ENCODE measurements around the gene LRRC8A.
"Not testable (repeated sequence)": the region's sequence is repeated elsewhere in the genome, so short reads cannot be mapped to it uniquely, and the experiment has no call there.

LRRC8A gene

GRCh38 chr9:128870128-128870940 is 11.6 kb upstream of the LRRC8A start:
- peak; percentile 55 for DNase-seq

- not testable (repeated sequence) for DNase-seq
These were observed 11.0 kb upstream of the LRRC8A start for GRCh38 chr9:128870941-128871265.

DNA sequence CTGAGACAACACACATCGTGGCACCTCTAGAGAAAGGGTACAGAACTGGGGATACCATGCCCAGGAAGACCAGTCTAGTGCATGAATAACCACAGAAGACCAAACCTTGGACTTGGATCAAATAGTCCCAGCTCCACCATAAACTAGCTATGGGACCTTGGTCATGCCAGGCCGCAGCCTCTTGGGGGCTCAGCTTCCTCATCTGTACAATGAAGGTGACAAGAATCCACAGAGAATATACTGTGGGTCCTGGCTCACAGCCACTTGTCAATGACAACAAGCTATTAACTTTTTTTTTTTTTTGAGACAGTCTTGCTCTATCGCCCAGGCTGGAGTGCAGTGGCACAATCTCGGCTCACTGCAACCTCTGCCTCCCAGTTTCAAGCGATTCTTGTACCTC is 4.1 kb upstream of the LRRC8A start:
- no peak for DNase-seq

- peak; percentile 4 for DNase-seq
These were observed 1.0 kb downstream of the LRRC8A start for GRCh38 chr9:128882677-128883603.

DNA sequence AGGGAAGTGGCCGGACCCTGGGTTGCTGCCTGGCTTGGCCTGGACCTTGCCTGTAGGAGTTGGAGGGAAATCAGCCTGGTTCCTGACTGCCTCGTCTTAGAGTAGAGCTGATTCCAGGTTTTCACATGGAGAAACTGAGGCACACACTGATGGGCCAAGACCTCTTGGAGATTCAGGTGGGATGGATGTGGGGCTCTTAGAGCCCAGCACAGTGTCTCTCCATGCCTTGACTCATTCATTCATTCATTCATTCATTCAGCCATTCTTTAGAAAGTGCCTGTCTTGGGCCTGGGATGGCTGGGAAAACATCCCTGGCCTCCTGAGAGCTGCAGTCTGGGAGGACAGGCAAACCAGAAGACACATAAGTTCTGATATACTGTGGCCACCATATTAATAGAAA is 2.2 kb downstream of the LRRC8A start:
- no peak for DNase-seq

DNA sequence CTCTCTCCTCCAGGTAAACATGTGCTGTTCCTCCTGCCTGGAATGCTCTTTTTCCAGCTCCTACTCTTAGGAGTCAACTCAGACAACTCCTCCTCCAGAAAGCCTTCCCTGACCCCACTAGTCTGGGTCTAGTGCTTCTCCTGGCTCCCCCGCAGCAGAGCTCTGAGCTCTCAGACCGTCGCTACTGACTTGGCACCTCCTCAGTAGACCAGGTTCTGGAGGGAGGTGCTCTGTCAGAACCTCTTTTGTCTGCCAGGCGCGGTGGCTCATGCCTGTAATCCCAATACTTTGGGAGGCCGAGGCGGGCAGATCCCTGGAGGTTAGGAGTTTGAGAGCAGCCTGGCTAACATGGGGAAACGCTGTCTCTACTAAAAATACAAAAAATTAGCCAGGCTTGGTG is 3.4 kb downstream of the LRRC8A start:
- no peak for DNase-seq

GRCh38 chr9:128885798-128886197 is 3.9 kb downstream of the LRRC8A start:
- no peak for DNase-seq

GRCh38 chr9:128886211-128886891 is 4.4 kb downstream of the LRRC8A start:
- DNase-seq, result no peak

DNA sequence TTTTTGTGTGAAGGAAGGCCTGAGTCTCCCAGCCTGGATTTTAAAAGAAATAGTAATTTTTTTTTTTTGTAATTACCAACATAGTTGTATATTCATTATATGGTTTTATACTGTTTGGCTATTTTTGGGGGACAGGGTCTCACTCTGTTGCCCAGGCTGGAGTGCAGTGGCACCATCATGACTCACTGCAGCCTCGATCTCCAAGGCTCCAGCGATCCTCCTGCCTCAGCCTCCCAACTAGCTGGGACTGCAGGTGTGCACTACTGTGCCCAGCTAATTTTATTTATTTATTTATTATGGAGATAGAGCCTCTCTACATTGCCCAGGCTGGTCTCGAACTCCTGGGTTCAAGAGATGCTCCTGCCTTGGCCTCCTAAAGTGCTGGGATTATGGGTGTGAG is 5.1 kb downstream of the LRRC8A start:
- DNase-seq, result no peak

DNA sequence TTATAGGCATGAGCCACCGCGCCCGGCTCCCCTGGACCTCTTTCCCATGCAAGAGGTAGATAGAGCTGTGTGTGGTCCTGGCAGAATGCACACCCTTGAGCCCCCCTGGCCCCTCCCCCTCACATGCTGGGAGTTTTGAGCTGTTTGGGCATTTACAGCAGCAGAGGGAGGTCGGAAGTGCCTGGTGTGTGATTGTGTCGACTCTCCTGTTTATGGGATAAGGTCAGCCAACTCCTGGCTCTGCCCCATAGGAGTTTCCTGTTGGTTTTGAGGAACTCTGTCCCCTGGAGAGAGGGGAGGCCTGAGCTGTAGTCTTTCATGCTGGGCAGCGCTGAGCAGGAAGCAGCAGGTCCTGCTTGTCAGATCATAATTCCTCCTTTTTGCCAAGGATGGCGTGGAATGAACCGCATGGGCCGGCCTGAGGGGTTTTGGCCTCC is 6.0 kb downstream of the LRRC8A start:
- no peak for DNase-seq

GRCh38 chr9:128891321-128892220 is 9.6 kb downstream of the LRRC8A start:
- no peak for DNase-seq

DNA sequence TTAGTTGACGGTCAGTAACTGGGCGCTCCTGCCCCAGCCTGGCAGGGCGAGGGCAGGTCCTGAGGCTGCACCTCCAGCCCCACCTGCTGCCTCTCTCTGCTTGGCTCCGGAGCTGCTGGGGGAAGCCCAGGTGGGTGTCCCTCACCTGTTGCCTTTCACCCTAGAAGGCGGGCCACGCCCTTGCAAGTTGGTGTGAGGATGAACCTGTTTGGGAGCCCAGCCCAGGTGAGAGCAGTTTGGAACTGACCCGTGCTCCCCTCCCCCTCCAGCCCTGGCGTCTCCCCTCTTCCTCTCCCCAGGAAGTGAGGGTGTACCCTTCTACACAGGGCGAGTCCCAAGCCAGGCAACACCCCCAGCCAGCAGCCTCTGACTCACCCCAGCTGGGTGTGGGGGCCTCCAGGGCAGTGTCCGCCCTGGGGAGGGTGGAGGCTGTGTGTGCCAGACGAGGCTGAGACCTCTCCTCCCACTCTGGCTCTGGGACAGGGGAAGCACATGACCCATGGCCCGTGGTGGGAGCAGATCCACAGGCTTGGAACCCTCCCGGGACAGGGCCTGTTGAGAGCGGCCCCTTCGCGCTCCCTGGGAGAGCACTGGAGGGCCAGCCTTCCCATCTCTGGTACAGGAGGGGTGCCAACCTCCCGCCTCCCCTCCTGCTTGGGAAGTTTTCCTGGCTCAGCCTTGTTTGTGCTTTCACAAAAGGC is 10.4 kb downstream of the LRRC8A start:
- DNase-seq, result peak; percentile 59

DNA sequence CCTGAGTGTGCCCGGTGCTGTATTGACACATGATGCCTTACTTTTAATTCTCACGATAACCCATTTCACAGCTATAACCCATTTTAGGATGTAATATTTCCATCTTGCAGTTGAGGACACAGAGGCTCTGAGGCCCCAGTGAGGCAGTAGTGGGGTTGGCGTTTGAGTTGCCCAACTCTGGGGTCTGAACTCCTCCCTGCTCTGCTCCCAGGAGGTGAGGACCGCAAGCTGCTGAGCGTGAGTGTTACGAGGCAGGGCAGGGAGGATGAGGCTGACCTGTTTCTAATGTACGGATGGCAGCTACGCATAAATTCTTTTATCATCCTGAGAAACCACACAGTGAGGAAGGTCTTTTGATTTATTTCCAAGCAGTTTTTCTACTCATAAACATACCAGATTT is 11.4 kb downstream of the LRRC8A start:
- DNase-seq, result no peak

DNA sequence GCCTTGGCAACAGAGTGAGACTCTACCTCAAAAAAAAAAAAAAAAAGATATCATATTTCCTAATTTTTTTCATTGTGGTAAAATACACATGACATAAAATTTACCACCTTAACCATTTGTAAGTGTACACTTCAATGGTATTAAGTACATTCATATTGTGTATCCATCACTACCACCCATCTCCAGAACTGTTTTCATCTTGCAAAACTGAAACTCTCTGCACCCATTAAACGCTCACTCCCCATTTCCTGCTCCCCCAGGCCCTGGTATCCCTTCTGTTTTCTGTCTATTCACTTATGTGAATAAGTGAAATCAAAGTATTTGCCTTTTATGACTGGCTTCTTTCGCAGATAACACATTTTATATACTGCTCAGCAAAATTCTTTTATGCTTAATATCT is 12.8 kb downstream of the LRRC8A start:
- no peak for DNase-seq

DNA sequence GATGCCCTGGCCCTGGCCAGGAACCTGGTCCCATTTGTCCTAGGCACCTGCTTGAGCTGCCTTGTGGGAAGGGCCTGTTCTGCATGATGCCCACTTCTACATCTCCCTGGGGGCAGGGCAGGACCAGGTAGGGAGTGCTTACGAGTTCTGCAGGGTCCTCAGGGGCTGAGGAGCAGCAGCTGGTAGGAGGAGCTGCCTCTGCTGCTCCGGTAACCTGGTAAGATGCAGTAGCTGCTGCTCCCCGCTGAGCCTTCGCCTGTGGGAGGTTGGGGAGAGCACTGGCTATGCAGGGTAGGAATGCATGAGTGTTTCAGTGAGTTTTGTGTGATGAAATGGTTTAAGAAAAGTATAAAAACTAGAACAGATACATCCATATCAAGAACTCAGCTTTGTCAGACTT is 13.6 kb downstream of the LRRC8A start:
- peak; percentile 13 for DNase-seq

GRCh38 chr9:128898382-128898781 is 16.4 kb downstream of the LRRC8A start:
- DNase-seq, result no peak

DNA sequence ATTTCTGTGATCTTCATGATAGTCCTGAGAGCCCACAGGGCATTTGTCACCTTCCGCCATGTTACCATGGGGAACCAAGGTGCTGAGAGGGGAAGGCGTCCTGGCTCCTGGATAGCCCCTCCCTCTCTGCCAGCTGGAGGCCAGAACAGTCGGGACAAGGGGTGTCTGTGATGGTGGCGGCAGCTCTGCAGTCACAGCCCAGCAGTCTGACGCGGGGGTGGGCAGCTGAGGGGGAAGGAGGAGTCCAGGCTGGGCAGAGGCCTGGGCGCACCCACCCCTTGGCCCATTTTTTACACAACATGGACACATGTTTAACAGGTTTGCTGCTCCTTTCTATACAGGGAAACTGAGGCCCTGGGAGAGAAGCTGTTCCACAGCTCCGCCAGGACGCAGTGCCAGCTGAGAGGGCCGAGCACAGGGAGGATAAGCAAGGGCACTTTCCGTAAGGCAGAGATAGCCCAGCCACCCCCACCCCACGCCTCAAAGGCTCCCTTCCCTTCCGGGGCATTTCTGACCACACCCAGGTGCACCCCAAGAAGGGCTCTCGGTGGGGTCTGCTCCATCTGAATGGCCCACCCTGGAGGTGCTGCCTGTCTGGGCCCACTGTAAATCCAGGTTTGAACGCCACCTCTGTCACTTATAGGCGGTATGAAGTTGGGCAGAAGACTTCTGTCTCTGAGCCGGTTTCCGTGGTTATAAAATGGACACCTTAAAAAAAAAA is 17.1 kb downstream of the LRRC8A start:
- no peak for DNase-seq

- no peak for DNase-seq
These were observed 17.8 kb downstream of the LRRC8A start for GRCh38 chr9:128899566-128900322.

DNA sequence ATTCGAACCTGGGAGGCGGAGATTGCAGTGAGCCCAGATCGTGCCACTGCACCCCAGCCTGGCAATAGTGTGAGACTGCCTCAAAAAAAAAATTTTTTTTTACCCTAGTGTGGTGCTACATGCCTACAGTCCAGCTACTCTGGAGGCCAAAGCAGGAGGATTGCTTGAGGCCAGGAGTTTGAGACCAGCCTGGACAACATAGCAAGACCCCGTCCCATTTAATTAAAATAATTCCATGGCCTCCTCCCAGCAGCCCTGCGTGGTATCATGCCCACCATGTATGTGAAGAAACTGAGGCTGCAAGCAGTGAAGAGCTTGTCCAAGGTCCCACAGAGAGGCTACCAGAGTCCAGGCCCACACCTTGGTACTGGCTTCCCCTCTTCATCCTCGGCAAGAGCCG is 19.4 kb downstream of the LRRC8A start:
- no peak for DNase-seq

DNA sequence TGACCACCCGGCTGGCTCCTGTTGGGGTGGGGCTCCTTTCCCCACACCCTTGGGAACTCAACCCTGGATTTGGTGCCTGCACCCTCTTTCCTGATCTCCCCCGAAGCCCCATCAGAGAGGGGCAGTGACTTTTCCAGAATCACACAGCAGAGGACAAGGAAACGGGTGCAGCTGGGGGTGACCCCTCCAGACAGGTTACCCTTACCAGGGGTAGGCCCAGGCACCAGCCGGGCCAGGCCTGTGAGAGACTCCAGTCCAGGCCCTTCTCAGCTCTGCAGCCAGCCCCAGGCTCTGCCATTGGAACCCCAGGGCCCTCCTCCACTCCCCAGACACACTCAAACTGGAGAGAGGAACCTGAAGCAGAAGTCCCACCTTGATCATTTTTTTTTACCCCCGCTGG is 19.9 kb downstream of the LRRC8A start:
- no peak for DNase-seq

Measured in kidney glomerular epithelial cell (primary cell).